Vagina (tissue), 2 donors: ENCODE data around the gene ZIC2.

ENCODE experiments used
- CTCF ChIP-seq, 3 experiments: fragments of 450-650 bp in 2 of 3; fragments of 200-600 bp in 1 of 3; sonication (generic) in 1 of 3; IDR thresholded peaks; one replicate each; pipeline ENCODE4 v1.5.1; 2017 to 2019; ENCODE audit warnings: antibody characterized with exemption in 3 of 3, mild to moderate bottlenecking in 2 of 3, moderate library complexity in 2 of 3
- POLR2A ChIP-seq, 2 donors: fragments of 450-650 bp; IDR thresholded peaks; one replicate each; pipeline ENCODE4 v1.6.1; 2017; ENCODE audit warnings: antibody characterized with exemption in 2 of 2, mild to moderate bottlenecking in 2 of 2, moderate library complexity in 2 of 2
- POLR2AphosphoS5 ChIP-seq, 2 donors: sonication (generic); formaldehyde crosslinking; IDR thresholded peaks; one replicate each; pipeline ENCODE4 v1.9.0; 2017; ENCODE audit warnings: antibody characterized with exemption in 2 of 2, mild to moderate bottlenecking in 2 of 2, low read depth in 1 of 2; ENCODE audit not compliant: insufficient read depth in 1 of 2

DNA sequence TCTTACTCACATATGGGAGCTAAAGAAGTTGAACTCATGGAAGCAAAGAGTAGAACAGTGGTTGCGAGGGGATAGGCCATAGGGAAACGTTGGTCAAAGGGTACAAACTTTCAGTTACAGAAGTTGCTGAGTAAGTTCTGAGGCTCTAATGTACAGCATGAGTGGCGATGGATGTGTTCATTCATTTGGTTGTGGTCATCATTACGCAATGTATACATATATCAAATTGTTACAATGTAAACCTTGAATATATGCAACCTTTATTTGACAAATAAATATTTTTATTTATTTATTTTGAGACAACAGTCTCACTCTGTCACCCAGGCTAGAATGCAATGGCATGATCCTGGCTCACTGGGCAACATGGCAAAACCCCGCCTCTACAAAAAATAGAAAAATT, 48.7 kb upstream of the ZIC2 start:
- TF ChIP-seq POLR2A (IDR thresholded peaks at IDR 0.05) (no peak), CTCF (IDR thresholded peaks at IDR 0.05) (no peak), POLR2AphosphoS5 (IDR thresholded peaks at IDR 0.05; ENCODE audit: insufficient read depth in 1 of 2, low read depth in 1 of 2) (no peak)
